PC-3 (cell line): ENCODE data around the gene EIF4EBP2. TPM values are rescaled to one million over a fixed set of nuclear protein-coding genes. Genes with fewer than 3 reads are reported as not detected.

Source experiments
- ATAC-seq: fragments of 200-7000 bp; cut with Tn5 transposase; 2 replicates; pipeline ENCODE4 v1.9.1; 2020; ENCODE audit warnings: mild to moderate bottlenecking, moderate library complexity
- BruUV-seq: library from RNA; stranded (reverse); fragments of 400-500 nt; replicated peaks from 2 replicates; lab custom pipeline; 2021; lab: Mats Ljungman, UMichigan
- CTCF ChIA-PET: fragments of 300-600 bp; sonication (Branson Sonifier 250); formaldehyde crosslinking; loops from one replicate; lab custom pipeline; 2022; ENCODE audit warnings: antibody characterized with exemption; lab: Charles Lee
- POLR2A ChIA-PET: fragments of 300-600 bp; sonication (Branson Sonifier 250); formaldehyde crosslinking; loops from one replicate; lab custom pipeline; 2022; ENCODE audit warnings: antibody characterized with exemption; ENCODE audit not compliant: unreplicated experiment; lab: Charles Lee
- DNase-seq: peaks from one replicate; pipeline ENCODE4 v3.0.0-alpha.2; 2015
- H2AFZ ChIP-seq: fragments of 300-600 bp; sonication (generic); 2 replicates; pipeline ENCODE4 v1.6.0; 2016; ENCODE audit warnings: antibody characterized with exemption, low read length
- H3F3A ChIP-seq: fragments of 300-600 bp; sonication (generic); one replicate; pipeline ENCODE4 v1.6.0; 2017; ENCODE audit warnings: antibody characterized with exemption, low read length, control low read depth, mild to moderate bottlenecking; ENCODE audit not compliant: unreplicated experiment
- H3K27ac ChIP-seq: fragments of 300-600 bp; sonication (generic); 2 replicates; pipeline ENCODE4 v1.5.1; 2016; ENCODE audit warnings: mild to moderate bottlenecking, low read length
- H3K27me3 ChIP-seq: fragments of 300-600 bp; sonication (generic); 2 replicates; pipeline ENCODE4 v1.6.1; 2016; ENCODE audit warnings: low read length, mixed read lengths
- H3K36me3 ChIP-seq: fragments of 300-600 bp; sonication (generic); 2 replicates; pipeline ENCODE4 v1.6.1; 2016; ENCODE audit warnings: low read depth, mixed run types, low read length, mixed read lengths
- H3K4me1 ChIP-seq: fragments of 300-600 bp; sonication (generic); 2 replicates; pipeline ENCODE4 v1.5.1; 2016; ENCODE audit warnings: low read length; ENCODE audit not compliant: insufficient read depth
- H3K4me2 ChIP-seq: fragments of 300-600 bp; sonication (generic); 2 replicates; pipeline ENCODE4 v1.6.0; 2016; ENCODE audit warnings: low read length
- H3K4me3 ChIP-seq: fragments of 300-600 bp; sonication (generic); 2 replicates; pipeline ENCODE4 v1.5.1; 2016; ENCODE audit warnings: mild to moderate bottlenecking, low read length, mixed read lengths
- H3K79me2 ChIP-seq: fragments of 300-600 bp; sonication (generic); 2 replicates; pipeline ENCODE4 v1.6.1; 2017; ENCODE audit warnings: low read length, mixed read lengths
- H3K9ac ChIP-seq: fragments of 300-600 bp; sonication (generic); 2 replicates; pipeline ENCODE4 v1.6.0; 2016; ENCODE audit warnings: mild to moderate bottlenecking, low read length
- H3K9me2 ChIP-seq: fragments of 300-600 bp; sonication (generic); replicated peaks from 2 replicates; pipeline ENCODE4 v1.6.1; 2016; ENCODE audit warnings: mixed run types, low read length, mixed read lengths
- H3K9me3 ChIP-seq: fragments of 300-600 bp; sonication (generic); 2 replicates; pipeline ENCODE4 v1.6.1; 2016; ENCODE audit warnings: low read length, mixed read lengths
- H4K20me1 ChIP-seq: fragments of 300-600 bp; sonication (generic); 2 replicates; pipeline ENCODE4 v1.6.1; 2016; ENCODE audit warnings: low read length, mixed read lengths
- EZH2 ChIP-seq: fragments of 300-600 bp; sonication (generic); IDR thresholded peaks from one replicate; pipeline ENCODE4 v1.6.1; 2017; ENCODE audit warnings: antibody characterized with exemption, mild to moderate bottlenecking, low read length; ENCODE audit not compliant: unreplicated experiment
- EZH2phosphoT487 ChIP-seq: fragments of 300-600 bp; sonication (generic); IDR thresholded peaks from 2 replicates; pipeline ENCODE4 v1.6.1; 2018; ENCODE audit warnings: mild to moderate bottlenecking, antibody characterized with exemption, low read length, borderline replicate concordance
- intact Hi-C: fragments of 100-400 bp; cut with micrococcal nuclease; formaldehyde crosslinking; loops from 2 replicates; pipeline ENCODE4 v1.9.0; 2023
- total RNA-seq: library from RNA; depleted of rRNA; stranded (reverse); fragments of >200 nt; gene quantifications from 2 replicates; pipeline ENCODE4 v1.2.3, GENCODE V29; 2014
- TF ChIP-seq, protein P1 (sequence below): fragments of 300-600 bp; sonication (generic); conservative IDR thresholded peaks from 2 replicates; pipeline ENCODE4 v1.5.1; 2017; ENCODE audit warnings: antibody characterized with exemption, low read depth, mild to moderate bottlenecking, low read length

The EIF4EBP2 gene
- total RNA-seq, 1 experiment from 2014 or later: 29.2 TPM

DNA sequence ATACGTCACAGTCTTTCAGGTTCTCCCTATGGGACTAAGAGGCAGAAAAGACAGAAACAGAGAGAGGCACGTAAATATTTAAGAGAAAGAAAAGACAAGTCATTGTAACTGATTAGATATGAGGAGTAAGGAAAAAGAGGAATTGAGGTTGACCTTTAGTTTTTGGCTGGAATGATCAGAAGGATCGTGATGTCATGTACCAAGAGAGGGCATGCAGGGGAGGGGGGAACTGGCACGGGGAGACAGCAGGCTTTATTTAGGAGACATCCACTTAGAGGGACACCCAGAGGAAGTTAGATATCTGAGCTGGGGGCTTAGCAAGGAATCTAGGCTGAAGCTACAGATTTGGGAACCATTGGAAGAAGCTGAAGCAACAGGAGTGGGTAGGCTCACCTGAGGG lies 12.3 kb upstream of the EIF4EBP2 start:
- Histone ChIP-seq H3K9me2 (no peaks in the 10 kb centered on the region), H3K36me3 (no peaks in the 10 kb centered on the region), H4K20me1 (no peaks in the 10 kb centered on the region), H3K27me3 (no peaks in the 10 kb centered on the region), H3K4me1 (peaks cover 8% of the 10 kb centered on the region; the same call in 1 of the 2 replicates), H3K27ac (no peak overlapping the region), H3K9me3 (no peaks in the 10 kb centered on the region), H3K79me2 (no peaks in the 10 kb centered on the region), H3K4me2 (no peak overlapping the region), H3K4me3 (no peak overlapping the region), H2AFZ (0 out of 2 replicates have a peak overlapping the region, but pooled peaks have one; percentile 8), H3F3A (no peaks in the 10 kb centered on the region), H3K9ac (no peak overlapping the region)
- CTCF ChIA-PET: no interaction called here
- intact Hi-C loops: no loop called here
- no TSS peak for BruUV-seq
- DNase-seq: no peak
- ATAC-seq: no peak
- TF ChIP-seq, protein P1, sequence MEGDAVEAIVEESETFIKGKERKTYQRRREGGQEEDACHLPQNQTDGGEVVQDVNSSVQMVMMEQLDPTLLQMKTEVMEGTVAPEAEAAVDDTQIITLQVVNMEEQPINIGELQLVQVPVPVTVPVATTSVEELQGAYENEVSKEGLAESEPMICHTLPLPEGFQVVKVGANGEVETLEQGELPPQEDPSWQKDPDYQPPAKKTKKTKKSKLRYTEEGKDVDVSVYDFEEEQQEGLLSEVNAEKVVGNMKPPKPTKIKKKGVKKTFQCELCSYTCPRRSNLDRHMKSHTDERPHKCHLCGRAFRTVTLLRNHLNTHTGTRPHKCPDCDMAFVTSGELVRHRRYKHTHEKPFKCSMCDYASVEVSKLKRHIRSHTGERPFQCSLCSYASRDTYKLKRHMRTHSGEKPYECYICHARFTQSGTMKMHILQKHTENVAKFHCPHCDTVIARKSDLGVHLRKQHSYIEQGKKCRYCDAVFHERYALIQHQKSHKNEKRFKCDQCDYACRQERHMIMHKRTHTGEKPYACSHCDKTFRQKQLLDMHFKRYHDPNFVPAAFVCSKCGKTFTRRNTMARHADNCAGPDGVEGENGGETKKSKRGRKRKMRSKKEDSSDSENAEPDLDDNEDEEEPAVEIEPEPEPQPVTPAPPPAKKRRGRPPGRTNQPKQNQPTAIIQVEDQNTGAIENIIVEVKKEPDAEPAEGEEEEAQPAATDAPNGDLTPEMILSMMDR: no peak
- TF ChIP-seq EZH2phosphoT487: no peak
- no peak for TF ChIP-seq EZH2
- POLR2A ChIA-PET: no interaction called here

DNA sequence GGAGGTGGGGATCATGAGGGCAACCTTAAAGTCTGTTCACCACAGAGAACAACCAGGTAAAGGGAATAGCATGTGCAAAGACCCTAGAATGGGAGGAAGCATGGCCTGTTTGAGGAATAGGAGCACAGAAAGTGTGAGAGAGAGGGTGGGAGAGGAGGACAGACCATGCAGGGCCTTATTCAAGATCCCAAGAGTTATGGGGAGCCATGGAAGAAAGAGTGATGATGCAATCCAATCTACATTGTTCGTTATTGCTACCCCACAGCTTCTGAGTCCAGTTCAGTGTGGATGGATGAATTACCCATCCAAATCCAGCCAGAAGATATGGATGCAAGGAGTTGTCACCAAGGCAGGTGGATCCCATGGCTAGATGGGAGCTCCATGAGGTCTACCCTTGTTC lies 7.8 kb upstream of the EIF4EBP2 start:
- ChIA-PET CTCF (no interaction called here), POLR2A (no interaction called here)
- no TSS peak for BruUV-seq

DNA sequence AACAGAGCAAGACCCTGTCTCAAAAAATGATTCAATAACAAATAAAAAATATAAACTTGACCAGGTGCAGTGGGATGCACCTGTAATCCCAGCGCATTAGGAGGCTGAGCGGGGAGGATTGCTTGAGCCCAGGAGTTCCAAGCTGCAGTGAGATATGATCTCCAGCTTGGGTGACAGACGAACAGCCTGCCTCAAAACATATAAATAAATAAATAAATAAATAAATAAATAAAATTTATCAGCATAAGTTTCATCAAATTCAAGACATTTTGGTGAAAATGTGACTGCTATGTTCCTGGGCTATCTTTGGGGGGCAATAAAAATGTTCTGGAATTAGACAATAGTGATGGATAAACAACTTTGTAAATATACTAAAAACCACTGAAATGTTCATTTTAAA lies 4.8 kb upstream of the EIF4EBP2 start:
- Histone ChIP-seq H3K9ac (no peak overlapping the region), H3K36me3 (no peaks in the 10 kb centered on the region), H3K9me3 (no peaks in the 10 kb centered on the region), H3F3A (no peaks in the 10 kb centered on the region), H3K9me2 (no peaks in the 10 kb centered on the region), H3K27me3 (no peaks in the 10 kb centered on the region), H3K79me2 (peaks cover 2% of the 10 kb centered on the region), H3K27ac (no peak overlapping the region), H4K20me1 (no peaks in the 10 kb centered on the region), H3K4me3 (no peak overlapping the region), H3K4me2 (no peak overlapping the region), H2AFZ (no peak overlapping the region), H3K4me1 (peaks cover 6% of the 10 kb centered on the region; the same call in 1 of the 2 replicates)
- CTCF ChIA-PET: no interaction called here
- intact Hi-C loops: no loop called here
- BruUV-seq: no TSS peak
- POLR2A ChIA-PET: no interaction called here
- DNase-seq: no peak
- TF ChIP-seq EZH2phosphoT487 (no peak), EZH2 (no peak)
- TF ChIP-seq, protein P1: no peak
- ATAC-seq: no peak

More for the DNA sequence above, 7.8 kb upstream of the EIF4EBP2 start:
- Histone ChIP-seq H4K20me1 (no peaks in the 10 kb centered on the region), H3K9ac (no peak overlapping the region), H3K4me3 (no peak overlapping the region), H3K27me3 (no peaks in the 10 kb centered on the region), H3K9me2 (no peaks in the 10 kb centered on the region), H3K36me3 (no peaks in the 10 kb centered on the region), H3K79me2 (no peaks in the 10 kb centered on the region), H3F3A (no peaks in the 10 kb centered on the region), H3K4me1 (no peaks in the 10 kb centered on the region), H2AFZ (no peak overlapping the region), H3K9me3 (no peaks in the 10 kb centered on the region), H3K4me2 (no peak overlapping the region), H3K27ac (no peak overlapping the region)
- no peak for DNase-seq
- TF ChIP-seq EZH2 (no peak), EZH2phosphoT487 (no peak)
- TF ChIP-seq, protein P1: no peak
- intact Hi-C loops: no loop called here
- no peak for ATAC-seq
